Measurements from ENCODE around the gene ZNF710.
"Not testable (repeated sequence)": the region's sequence is repeated elsewhere in the genome, so short reads cannot be mapped to it uniquely, and the experiment has no call there.

Gene ZNF710

GRCh38 chr15:90001062-90001682 is at the start of gene ZNF710:
Gene ZNF710 (plus strand): TSS chr15:90001324. CDS start chr15:90067138, 65,814 bp downstream.
- DNase-seq, result no peak

DNA sequence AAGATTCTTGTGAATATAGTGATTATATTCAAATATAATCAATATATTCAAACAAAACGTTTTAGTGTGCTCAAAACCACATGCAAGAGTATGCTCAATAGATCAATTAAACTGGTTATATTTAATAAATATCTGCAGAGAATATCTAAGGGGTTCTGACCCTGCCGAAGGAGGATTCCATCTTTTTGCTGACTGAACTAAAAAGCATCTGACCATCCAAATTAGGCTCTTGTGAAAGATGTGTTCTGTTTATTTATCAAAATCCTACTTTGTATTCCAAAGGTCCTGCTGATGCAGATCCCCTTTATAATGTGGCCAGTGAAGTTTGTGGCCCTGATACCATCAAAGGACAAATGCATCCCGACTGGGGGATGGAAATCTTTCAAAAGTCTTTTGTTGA is 46.6 kb upstream of the ZNF710 start:
- DNase-seq, result no peak

GRCh38 chr15:89955449-89955998 is 45.6 kb upstream of the ZNF710 start:
- DNase-seq, result not testable (repeated sequence)

DNA sequence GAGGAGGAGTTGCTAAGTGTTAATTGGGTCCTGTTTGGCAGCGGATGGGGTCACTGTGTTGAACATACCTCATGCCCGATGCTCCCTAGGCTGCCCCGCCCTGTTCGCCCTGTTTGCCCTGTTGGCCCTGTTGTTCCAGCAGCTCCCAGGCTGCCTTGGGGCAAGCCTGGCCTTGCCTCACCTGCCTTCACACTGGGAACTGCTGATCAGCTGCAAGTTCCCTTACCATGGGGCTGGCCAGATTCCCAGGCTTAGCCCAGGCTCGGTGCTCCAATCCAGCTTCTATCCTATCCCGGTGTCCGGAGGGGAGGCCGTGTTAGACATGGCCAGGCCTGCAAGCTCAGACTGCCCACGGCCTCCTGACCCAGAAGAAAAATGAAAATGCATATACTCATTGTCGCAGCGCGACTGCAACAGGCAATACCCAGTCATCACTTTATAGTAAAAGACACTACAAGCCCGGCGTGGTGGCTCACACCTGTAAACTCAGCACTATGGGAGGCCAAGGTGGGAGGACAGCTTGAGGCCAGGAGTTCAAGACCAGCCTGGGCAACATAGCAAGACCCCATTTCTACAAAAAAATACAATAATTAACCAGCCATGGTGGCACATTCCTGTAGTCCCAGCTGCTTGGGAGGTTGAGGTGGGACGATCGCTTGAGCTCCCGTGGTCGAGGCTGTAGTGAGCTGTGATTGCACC is 42.9 kb upstream of the ZNF710 start:
- DNase-seq, result no peak

DNA sequence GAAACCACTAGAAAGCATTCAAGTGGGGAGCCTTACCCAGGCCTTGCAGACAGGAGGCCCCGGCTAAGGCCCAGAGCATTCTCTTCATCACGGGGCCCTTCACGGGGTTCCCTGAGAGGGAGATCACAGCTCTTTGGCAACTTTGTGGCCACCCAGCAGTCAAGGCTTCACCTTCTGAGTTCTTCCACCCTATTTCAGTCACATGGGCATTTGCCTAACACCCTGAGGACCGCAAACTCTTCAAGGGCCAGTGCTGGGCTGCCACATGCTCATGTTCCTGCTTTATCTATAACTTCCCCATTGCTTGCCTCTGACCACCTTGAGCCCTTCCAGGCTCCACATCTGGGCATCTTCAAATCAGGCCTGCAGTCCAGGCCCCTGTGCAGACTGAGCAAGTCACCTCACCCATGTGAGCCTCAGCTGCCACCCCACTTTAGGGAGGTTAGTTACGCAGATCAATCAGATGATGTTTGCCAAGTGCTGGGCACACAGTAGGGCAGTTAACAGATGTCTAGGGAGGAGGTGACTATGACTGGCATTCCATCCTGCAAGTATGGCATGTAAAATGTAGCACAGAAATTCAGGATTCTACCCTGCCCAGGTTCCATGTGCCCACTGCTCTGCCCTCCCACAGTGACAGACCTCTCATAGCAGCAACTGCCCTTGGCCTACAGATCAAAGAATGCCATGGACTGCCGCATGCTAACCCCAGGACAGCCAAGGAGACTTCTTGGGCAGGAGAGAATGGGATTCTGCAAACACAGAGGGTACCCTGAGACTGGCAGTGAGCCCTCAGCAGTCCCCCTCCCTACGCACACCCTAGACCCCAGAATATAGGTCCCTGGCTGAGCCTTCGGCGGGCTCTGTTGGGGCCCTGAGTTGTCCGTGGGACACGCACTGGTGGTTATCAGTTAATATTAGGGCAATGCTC is 37.6 kb upstream of the ZNF710 start:
- no peak for DNase-seq

DNA sequence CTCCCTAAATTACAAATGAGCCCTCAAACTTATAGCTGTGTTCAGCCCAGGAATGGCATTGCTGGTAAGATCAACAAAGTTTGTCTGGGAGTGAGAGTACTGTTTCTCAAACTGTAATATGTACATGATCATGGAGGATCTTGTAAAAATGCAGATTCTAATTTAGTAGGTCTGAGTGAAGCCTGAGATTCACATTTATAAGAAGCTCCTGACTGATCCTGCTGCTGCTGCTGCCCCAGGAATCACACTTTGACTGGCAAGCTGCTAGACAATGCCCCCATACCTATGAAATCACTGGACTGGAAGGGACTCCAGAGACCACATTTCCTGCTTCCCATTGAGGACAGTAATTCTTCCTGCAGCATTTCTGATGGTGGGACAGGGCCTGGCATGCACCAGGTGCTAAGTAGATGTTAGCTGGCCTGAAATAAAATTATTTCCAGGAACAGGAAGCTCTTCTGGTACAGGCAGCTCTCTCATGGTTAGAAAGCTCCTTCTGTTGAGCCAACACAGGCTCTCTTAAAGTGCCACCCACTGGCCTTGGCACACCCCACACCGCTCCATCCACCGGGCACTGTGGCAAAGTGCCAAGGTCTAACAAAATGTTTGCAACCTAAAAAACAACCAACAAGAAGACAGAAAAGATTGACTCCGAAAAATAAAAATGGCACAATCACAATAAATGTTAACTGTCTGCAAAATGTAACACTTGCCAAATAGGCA is 36.7 kb upstream of the ZNF710 start:
- DNase-seq, result no peak

DNA sequence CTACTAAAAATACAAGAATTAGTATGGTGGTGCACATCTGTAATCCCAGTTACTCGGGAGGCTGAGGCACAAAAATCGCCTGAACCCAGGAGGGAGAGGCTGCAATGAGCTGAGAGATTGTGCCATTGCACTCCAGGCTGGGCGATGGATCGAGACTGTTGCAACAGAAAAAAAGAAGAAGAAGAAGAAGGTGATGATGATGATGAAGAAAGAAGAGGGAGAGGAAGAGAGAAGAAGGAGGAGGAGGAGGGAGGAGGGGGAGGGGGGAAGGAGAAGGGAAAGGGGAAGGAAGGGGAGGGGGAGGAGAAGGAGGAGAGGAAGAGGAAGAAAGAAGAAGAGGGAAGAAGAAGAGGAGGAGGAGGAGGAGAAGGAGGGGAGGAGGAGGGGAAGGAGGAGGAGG is 33.2 kb upstream of the ZNF710 start:
- no peak for DNase-seq

- DNase-seq, result no peak
Measured at GRCh38 chr15:89971592-89971997, 29.5 kb upstream of the ZNF710 start.

GRCh38 chr15:89972085-89972484 is 29.0 kb upstream of the ZNF710 start:
- DNase-seq, result no peak

DNA sequence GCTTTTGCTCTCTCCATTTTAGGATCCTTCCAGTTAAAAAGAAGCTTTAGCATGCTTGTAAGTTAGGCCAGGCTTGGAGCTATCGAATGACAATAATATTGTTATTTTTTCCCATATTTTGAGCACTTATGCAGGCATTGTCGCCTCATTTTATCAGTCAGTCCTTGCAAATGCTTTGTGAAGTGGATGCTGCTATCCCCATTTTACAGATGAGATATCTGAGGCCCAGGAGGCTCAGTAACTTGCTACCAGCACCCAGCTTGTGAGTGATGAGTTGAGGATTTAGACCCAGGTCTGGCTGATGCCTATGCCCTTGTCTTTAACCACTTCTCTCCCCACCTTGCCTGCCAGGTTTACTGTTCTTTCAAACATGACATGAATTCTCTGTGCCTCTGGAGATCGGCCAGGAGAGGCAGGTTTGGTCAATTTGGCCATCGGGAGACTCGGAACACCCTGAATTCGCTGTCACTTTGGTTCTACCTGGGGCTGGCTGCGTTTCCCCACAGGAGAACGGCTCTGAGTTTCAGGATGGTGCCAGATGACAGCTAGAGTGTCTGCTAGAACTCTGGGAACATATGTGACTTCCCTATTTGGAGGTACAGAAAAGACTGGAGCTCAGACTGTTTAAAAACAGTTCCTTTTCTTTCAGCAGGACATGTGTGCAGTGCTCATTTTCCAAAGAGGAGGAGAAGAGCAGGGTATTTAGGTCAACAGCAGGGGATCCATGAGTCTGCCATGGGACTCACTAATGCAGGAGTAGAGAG is 25.5 kb upstream of the ZNF710 start:
- no peak for DNase-seq

- no peak for DNase-seq
Measured at GRCh38 chr15:89976246-89976600, 24.9 kb upstream of the ZNF710 start.

DNA sequence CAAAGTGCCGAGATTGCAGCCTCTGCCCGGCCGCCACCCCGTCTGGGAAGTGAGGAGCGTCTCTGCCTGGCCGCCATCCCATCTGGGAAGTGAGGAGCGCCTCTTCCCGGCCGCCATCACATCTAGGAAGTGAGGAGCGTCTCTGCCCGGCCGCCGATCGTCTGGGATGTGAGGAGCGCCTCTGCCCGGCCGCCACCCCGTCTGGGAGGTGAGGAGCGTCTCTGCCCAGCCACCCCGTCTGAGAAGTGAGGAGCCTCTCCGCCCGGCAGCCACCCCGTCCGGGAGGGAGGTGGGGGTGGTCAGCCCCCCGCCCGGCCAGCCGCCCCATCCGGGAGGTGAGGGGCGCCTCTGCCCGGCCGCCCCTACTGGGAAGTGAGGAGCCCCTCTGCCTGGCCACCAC is 23.3 kb upstream of the ZNF710 start:
- DNase-seq, result not testable (repeated sequence)

DNA sequence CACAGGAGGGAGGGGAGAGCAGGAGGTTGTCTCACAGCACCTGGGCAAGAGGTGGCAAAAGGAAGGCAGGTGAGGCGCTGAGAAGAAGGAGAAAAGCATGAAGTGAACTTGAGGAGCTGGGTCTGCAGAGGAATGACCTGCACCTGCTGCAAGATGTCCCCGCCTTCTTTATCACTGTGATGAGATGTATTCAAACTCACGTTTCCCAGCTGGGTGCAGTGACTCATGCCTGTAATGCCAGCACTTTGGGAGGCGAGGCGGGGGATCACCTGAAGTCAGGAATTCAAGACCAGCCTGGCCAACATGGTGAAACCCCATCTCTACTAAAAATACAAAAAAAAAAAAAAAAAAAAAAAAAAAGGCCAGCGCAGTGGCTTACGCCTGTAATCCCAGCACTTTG is 22.2 kb upstream of the ZNF710 start:
- DNase-seq, result no peak

GRCh38 chr15:89980896-89981295 is 20.2 kb upstream of the ZNF710 start:
- no peak for DNase-seq

GRCh38 chr15:89982315-89983055 is 18.6 kb upstream of the ZNF710 start:
- DNase-seq, result no peak

DNA sequence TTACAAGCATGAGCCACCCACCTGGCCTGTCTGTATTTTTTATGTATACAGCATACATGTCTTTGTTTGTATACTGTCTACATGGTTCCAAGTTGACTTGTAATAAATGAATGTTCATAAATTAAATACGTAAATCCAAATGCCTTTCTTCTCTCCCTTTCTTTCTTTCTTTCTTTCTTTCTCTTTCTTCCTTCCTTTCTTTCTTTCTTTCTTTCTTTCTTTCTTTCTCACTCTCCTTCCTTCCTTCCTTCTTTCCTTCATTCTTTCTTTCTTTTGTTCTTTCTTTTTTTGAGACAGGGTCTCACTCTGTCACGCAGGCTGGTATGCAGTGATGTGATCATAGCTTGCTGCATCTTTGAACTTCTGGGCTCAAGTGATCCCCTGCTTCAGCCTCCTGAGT is 17.1 kb upstream of the ZNF710 start:
- DNase-seq, result no peak

DNA sequence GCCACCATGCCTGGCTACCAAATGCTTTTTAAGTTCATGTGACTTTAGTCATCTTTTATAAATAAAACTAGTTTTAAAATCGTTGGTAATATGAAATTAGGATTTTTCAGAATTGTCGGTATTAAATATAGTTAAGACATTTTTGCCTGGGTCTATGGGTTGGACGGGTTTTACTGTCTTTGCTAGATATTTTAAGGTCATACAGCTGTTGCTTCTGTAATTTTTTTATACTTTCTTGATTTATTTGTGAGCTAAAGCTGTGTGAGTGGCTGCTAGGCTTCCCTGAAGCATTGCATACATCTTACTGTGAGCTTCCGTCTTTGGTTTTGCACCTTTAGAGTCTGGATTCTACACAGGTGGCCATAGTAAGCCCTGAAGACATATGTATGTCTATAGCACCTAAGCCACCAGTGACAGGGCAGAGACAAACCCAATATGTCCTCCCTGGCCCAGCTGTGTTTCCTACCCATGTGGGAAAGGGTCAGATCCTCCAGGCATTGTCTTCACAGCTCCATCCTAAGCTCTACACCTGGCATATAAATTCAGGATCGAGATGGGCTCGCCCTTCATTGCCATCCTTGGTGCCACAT is 16.6 kb upstream of the ZNF710 start:
- DNase-seq, result no peak

GRCh38 chr15:89985111-89985510 is 16.0 kb upstream of the ZNF710 start:
- no peak for DNase-seq

GRCh38 chr15:89991312-89991711 is 9.8 kb upstream of the ZNF710 start:
- no peak for DNase-seq

- DNase-seq, result no peak
Measured at GRCh38 chr15:89993349-89993748, 7.8 kb upstream of the ZNF710 start.

DNA sequence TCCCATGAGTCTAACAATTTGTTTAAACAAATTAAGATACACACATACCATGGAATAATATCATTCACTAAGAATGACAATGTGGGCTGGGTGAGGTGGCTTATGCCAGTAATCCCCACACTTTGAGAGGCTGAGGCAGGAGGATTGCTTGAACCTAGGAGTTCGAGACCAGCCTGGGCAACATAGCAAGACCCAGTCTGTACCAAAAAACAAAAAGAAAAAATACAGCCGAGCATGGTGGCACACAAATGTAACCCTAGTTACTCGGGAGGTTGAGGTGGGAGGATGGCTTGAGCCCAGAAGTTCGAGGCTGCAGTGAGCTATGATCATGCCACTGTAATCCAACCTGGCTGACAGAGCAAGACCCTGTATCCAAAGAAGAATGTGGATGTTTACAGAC is 4.0 kb upstream of the ZNF710 start:
- no peak for DNase-seq
